Measurements from ENCODE around the gene TMEM63B.
"Not testable (repeated sequence)": the region's sequence is repeated elsewhere in the genome, so short reads cannot be mapped to it uniquely, and the experiment has no call there.

Gene TMEM63B

DNA sequence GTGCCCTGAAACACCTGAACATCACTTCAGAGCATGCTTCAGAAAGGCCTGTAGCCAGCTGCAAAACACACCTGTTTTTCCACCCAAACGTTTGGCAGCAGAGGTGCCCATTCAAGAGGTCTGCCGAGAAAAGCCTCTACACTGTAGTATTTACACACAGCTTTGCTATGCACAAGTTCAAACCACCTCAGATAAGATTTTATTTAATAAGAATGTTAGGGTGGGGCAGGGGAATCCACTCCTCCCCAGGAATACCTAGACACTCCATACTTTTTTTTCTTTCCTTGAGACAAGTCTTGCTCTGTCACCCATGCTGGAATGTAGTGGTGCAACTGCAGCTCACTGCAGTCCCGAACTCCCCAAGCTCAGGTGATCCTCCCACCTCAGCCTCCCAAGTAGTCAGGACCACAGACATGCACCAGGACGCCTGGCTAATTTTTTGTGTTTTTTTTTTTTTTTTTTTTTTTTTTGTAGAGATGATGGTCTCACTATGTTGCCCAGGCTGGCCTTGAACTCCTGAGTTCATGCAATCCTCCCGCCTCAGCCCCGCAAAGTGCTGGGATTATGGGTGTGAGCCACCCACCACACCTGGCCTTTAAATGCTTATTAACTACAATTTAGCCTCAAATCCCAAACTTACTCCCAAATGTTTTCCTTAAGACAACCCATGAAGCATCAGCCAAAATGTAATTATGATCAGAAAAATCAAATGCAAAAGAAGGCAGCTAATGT is 9.8 kb upstream of the TMEM63B start:
- DNase-seq: no peak

DNA sequence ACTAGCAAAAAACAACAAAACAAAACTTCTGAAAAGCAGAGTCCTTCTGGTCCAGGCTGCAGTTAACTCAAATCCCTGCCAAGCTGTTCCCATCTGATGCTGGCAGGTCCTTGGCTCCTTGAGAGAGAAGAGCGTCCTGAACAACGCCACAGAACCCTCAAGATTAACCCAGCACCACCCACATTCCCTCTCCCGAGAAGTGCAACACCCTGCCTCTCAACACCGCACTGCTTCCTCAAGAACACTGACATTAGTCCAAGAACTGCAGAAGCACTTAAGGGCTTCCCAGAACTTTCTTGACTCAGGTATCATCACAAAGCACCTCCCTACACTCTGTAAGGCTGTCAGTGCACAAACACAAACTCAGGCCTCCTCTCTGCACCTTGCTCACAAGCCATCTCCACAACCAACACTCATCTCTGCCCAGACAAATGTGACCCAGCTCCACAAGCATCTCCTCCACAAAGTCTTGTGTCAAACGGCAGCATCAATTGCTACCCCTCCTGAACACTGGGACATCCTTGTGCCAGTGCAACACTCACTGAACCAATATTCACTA is 7.6 kb upstream of the TMEM63B start:
- no peak for DNase-seq

DNA sequence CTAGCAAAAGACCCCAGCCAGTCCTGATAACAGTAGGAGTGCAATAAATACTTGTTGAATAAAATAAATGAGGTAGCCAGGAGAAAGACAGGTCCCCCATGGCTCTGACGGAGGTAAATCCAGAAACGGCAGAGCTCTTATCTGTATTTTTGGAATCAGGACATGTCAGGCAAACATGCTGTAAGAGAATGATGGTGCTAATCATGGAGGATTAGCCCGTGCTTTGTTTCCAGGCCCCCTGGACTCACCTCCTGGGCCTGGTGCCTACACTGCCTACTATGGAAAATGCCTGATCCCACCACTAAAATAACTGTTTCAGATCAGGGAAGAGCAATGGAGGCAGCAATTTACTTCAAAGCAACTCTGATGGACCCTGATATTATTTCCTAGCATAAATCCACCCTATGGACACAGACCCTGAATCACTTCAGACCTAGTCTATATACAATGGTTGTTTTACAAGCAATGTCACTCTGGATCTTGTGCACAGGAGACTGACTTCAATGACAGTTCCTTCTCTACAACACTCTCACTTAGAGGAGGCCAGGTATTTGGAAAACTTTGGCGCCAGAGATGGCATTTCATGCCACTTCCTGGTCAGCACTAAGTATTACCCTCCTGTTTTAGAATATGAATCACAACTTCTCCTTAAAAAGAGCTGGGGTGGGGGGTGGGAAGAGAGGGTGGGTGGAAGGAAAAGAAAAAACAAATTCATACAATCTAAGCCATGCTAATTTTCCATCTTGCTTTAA is 6.5 kb upstream of the TMEM63B start:
- DNase-seq: no peak

DNA sequence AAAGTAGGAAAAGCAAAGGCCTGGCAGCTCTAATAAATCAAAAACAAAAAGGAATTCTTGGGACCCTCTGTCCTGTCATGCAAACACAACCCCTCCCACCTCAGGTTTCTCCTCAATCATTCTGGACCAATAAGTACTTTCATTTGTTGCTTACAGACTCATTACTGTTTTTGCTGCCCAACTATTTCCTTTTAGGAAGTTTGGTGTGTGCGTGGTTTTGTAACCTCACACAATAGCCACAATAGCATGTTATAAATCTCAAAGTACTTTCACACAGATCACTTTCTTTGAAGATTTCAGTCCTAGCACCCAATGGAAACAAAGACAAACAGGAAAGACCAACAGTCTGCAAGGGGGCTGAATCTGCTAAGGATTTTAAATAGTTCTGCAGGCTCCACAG is 4.6 kb upstream of the TMEM63B start:
- DNase-seq: no peak

DNA sequence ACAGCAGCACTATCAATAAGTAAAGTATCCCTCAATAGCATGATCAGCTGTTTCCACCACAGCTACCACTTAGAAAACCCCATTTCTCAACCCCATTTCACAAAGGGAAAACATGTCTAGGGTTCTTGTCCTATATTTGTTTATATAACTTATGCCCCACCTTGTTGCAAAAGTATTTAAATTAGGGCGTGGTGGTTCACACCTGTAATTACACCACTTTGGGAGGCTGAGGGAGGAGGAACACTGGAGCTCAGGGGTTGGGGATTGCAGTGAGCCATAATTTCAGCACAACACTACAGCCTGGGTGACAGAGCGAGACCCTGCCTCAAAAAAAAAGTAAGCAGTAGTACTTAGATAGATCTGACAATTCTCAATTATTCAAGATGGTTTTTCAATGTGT is 3.8 kb upstream of the TMEM63B start:
- DNase-seq: no peak

DNA sequence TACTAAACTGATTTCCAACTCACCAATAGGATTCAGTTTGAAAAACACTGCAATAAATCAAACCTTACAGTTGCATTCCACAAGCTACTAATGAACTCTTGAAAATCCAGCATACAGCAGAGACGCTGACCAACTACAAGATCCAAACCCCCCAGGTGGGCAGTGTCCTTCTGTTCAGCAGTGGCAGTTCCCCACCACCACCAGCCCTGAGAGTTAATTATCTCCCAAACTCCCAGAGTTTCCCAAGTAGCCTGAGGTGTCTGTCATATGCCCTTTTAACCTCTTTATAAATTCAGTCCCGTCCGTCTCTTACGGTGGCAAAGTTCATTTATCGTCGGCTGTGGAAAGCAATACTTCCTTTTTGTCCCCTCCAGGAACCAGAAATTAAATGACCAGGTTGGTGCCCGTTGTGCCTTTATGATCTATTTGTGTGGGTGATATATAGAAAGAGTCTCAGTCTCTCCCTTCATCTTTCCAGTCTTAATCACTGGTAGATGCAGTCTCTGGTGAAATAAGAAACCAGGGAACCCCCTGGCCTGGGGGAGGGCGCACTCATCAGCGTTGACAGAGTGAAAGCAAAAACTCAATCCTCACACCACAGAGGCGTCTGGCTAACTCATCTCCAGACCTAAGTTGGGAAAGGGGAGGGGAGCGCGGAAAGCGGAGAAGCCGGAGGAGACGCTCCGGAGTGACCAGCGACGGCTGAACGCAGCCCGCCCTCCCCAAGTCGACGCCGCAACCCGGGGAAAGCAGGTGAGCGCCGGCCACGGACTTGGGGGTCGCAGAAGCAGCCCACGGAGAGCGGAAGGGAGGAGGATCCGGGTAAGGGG is 819 bp upstream of the TMEM63B start:
- no peak for DNase-seq

DNA sequence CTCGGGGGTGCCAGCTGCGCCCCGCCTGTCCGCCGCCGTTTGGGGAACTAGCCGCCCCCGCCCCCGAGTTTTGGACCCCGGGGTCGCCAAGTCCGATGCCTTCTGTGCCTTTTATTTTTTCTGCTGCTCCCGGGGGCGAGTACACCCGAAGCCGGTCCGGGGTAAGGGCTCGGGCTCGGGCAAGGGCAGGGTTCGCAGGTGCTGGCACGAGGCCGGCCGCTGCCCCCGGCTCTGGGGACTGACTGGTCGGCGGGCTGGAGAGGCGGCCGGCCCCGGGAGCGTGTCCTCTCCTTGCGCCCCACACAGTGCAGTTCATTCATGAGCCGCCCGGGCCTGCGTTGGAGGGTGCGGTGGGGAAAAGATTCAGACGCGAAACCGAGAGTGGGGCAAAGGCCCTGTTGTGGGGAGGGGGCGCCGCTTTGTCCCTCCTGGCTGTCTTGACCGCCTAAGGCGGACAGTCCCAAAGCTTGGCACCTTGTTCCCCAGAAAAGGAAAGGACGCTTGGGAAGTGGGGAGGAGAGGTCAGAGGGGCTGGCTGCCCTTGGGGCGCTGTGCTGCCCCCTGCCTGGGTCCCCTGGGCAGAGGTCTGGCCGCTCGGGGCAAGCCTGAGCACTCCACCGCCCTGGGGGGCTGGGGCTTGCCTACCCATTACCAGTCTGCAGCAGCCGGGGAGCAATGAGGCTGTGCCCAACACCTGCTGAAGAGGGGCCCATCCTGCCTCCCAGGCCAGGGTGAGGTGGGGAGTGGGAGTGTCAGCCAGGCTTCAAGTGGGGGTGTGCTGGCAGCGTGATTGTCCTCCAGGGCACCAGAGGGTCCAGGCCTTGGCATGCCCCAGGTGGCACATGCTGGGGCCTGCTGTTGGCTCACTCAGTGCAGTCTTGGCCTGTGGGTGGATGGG is 915 bp downstream of the TMEM63B start:
- no peak for DNase-seq

DNA sequence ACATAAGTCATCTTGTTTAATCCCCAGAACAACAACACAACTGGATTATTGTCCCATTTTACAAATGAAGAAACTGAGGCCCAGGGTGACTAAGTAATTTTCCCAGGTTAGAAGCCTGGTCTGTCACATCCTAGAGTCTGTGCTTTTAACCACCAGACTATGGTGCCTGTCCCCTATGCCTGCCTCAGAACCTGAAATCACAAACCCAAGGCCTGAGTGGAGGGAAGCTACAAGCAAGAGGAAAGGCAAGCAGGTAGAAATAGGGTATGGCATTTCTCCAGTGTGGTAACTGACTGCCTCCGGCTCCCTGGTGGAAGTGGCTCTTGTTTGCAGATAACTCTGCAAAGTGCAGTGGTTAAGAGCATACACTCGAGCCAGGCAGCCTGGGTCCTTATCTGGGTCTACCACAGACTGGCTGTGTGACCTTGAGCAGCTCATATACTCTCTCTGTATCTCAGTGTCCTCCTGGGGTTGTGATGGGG is 2.5 kb downstream of the TMEM63B start:
- DNase-seq: no peak

DNA sequence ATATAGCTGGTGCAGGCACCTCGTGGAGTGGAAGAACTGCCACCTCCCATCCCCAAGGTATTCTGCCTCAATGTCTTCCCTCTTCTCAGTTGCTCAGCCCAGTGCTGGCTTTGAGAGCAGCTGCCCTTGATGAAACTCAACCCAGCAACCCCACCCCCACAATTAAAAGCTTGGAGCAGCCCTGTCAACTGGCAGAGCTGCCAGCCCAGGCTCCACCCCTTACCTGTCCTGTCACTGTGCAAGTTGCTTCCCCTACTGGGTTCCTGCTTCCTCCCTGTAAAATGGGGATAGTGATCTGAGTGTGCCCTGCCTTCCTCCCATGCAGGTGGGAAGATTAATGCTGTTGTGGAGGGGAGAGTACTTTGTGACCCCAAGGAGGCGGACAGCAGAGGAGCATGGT is 4.5 kb downstream of the TMEM63B start:
- DNase-seq: no peak

DNA sequence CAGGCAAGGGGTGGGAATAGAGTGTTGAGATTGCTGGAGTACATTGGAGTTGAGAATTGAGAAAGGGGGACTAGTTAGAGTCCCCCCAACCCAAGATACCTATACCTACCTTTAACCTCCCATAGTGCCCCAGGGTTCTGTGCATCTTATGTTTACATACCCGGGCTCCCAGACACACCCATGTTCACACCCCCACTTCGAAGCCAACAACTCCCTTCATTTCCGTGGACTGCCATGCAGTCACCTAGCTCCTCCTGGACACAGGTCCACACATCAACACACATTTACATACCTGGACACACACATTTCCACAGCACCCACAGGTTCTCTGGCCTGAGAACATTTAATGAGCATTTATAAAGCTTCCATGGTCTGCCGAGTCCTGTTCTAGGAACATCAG is 5.1 kb downstream of the TMEM63B start:
- DNase-seq: no peak

DNA sequence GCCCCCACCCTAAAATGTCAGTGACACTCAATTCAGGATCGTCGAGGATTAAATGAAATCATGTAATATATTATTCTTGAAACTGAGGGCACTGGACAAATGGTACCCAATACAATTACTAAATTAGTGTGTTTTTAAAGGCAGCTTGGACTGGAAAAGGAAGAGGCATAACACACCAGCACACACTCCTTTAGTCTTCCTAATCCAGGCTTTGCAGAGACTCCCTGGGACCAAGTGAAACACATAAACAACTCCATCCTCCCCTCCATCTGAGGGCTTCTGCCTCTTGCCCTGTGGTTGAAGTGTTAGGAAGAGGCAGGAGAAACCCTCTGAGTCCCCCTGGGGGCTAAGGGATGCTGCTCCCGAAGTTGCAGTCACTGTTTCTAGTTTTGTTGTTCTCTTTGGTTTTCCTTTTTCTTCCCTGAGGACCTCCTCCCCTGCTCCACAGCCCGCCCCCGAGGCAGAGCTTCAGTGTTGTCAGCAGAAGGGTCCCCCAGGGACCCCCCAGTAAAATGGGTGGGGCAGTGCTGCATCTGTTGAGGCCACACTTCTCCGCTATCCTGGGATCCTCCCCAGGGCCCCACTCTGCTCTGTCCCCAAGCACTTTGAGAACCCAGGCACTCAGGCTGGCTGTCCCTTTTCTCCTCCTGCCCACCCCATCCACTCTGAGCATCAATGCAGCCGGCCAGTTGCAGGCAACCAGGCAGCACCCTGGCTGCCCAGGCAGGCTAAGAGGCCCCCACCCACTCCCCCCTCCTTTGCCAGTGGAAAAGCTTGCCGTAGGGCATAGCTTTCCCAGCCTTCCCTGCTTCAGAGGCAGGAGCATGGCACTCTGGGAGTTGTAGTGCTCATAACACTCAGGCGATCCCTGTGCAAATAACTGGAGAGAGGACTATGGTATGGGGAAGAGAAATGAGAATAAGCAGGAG is 5.9 kb downstream of the TMEM63B start:
- DNase-seq: peak; percentile 35

DNA sequence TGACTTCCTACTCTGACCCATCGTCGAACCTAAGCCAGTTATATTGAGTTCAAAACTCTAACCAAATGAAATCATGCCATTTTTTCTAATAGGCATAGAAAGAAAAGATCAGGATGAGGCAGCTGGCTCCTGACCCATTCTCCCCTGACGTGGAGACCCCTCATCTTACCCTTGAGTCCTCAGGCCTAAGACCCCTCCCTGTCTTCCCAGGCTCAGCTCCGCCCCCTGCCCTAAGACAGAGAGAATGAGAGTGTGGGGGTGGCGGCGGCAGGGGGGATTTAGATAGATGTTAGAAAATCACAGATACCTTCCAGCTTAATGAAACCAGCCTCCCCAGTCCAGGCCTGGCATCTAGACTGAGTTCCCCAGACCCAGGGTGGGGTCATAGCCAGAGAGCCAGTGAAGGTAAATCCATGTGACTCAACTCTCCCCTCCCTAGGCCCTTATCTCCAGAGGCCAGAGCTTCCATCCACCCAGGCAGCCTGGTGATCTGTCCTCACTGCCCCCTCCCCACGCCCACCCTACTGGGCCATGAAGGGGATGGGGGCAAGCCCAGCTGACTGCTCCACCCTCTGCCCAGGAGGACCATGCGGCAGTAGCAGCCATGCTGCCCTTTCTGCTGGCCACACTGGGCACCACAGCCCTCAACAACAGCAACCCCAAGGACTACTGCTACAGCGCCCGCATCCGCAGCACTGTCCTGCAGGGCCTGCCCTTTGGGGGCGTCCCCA is 6.8 kb downstream of the TMEM63B start:
- no peak for DNase-seq

DNA sequence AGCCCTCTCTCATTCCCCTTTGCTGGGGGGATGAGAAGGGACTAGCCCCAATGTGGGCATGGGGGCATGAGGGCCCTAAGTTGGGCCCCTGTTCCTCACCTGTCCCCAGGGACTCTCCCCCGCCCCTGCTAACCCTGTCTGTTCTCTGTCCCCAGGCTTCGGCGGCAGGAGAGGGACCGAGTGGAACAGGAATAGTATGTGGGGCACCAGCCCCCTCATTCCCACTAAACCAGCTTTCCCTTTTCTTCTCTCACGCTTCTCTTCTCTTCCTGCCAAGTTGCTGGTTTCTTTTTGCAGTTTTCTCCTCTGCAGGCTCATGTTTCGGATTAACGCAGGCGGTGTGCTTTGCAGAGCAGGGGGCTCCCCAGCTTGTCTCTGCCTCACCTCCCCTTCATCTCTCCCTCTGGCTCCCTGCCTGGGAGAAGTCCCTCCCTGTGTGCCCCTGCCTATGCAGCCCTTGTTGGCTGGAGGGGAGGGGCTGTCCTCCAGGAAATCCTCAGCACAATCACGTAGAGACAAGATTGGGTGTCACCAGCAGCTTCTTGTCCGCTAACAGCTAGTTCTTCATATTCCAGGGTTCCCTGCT is 7.9 kb downstream of the TMEM63B start:
- no peak for DNase-seq

DNA sequence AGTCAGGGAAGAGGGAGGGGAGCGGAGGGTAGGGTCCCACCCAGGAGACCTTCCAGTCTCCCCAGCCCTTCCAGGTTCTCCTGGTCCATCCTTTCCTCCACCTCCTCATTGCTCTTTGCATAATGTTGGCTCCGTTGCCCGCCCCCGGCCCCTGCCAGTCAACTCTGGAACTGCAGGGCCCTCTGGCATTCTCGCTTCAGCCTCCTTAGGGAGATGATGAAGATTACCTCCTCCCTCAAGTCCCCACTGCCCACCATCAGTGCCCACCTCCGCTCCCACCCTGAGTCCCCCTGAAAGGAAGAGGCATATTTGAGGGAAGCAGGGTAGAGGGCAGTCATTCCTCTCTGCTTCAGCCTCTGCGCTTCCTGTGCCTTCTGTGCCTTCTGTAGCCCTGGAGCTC is 8.5 kb downstream of the TMEM63B start:
- no peak for DNase-seq

DNA sequence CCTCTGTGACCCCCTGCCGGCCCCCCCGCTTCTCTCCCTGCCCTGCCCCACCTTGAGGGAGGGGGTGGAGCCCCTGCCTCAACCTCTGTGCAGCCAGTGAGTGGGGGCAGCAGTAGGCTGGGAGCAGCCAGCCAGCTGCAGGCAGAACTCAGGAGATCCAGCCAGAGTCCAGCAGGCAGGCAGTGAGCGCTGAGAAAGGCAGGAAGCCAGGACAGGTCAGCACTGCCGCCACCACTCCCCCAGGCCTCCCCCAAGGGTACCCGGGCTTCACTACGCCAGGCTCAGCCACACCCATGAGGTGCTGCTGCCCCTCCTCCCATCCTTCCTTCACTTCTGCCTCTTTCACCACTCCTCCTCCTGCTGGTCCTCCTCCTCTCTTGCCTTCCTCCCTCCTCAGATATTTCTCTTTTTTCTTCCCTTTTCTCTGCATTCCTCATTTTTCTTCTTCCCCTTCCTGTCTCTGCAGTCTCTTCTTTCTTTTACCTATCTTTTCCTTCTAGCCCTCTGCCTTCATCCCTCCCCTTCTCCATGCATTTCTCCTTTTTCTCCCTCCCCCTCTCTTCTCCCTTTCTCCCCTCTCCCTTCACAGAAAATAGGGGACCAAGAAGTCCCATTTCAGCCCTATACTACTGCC is 11.5 kb downstream of the TMEM63B start:
- DNase-seq: no peak

DNA sequence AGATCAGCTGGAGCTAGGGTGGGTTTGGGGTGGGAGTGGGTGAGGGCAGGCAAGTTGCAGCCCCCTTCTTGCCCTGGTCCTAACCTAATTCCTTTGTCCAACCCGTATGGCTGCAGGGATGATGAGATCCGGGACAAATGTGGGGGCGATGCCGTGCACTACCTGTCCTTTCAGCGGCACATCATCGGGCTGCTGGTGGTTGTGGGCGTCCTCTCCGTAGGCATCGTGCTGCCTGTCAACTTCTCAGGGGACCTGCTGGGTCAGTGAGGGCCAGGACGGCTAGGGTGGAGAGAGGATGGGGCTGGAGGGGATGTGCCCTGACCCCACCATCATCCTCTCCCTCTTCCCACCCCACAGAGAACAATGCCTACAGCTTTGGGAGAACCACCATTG is 12.0 kb downstream of the TMEM63B start:
- DNase-seq: no peak

DNA sequence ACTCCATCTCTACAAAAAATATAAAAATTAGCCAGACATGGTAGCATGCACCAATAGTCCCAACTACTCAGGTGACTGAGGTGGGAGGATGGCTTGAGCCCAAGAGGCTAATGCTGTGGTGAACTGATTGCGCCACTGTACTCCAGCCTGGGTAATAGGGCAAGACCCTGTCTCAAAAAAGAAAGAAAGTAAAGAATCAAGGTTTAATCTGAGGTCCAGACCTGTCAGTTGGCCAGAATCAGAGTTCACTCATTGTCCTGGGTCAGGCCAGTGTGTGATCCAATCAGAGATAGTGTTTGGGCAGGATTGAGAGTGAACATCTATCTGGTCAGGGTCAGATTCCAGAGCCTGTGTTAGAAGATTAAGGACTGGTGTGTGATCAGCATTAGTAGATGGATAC is 15.5 kb downstream of the TMEM63B start:
- DNase-seq: no peak

DNA sequence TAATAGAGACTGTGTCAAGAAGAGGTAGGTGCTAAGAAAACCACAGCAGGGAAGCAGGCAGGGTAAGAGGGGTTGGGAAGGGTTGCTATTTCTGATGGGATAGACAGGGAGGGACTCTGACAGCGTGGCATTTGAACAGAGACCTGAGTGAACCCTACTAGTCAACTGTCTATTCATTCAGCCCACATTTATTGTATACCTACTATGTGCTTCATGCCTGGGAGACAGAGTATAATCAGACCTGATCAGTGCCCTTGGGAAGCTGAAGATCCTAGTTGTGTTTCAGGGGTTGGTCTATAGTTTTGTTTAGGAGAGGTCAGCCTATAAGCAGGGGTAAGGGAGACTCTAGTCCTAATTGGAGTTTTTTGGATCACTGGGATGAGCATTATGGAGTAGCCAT is 16.4 kb downstream of the TMEM63B start:
- no peak for DNase-seq

DNA sequence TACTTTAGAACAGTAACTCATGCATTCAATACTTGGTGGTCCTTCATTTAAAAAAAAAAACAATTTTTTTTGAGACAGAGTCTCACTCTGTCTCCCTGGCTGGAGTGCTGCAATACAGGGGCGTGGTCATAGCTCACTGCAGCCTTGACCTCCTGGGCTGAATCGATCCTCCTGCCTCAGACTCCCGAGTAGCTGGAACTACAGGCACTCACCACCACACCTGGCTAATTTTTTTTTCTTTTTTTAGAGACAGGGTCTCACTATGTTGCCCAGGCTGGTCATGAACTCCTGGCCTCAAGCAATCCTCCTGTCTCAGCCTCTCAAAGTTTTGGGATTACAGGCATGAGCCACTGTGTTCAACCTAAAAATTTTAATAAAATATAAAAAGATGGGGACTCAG is 17.2 kb downstream of the TMEM63B start:
- not testable (repeated sequence) for DNase-seq

Measured in NCI-H1694 (cell line).